Epithelial cell of proximal tubule (primary cell): ENCODE results near the gene AUTS2. TPM values are rescaled to one million over a fixed set of nuclear protein-coding genes. Genes with fewer than 3 reads are reported as not detected.

Source experiments
- DNase-seq: peaks from one replicate; pipeline ENCODE4 v3.0.0-alpha.2; 2011; ENCODE audit warnings: low read depth
- H3K4me3 ChIP-seq: 2 replicates; pipeline ENCODE4 v1.5.1; 2011; ENCODE audit warnings: low read depth, mild to moderate bottlenecking, low read length
- total RNA-seq: library from RNA; depleted of rRNA; stranded (reverse); fragments of >200 nt; gene quantifications from 2 replicates; pipeline ENCODE4 v1.2.3, GENCODE V29; 2015
- TF ChIP-seq, protein P1 (sequence below): conservative IDR thresholded peaks from 2 replicates; pipeline ENCODE4 v1.5.1; 2012; ENCODE audit warnings: low read depth, mild to moderate bottlenecking, low read length

Gene AUTS2
- total RNA-seq, 1 donor from 2014 or later: 10.0 TPM

DNA sequence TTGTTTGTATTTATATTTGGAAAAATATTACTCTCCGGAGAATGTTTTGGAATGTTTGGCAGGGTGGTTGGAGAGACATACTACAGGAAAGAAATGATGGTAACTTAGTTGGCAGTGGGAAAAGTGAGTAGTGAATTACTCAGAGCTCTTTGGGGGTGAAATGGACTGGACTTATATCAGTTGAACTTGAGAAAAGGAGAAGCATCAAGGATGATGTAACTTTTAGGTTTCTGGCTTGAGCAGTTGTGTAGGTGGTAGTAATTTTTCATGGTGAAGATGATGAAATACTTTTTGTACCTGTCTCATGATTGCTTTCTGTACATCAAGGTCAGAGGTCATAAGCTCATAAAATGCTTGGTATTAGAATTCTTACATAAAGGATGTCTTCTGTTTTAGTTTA lies 617.2 kb downstream of the AUTS2 start:
- DNase-seq: no peak
- no peak overlapping the region for H3K4me3 ChIP-seq
- TF ChIP-seq, protein P1, sequence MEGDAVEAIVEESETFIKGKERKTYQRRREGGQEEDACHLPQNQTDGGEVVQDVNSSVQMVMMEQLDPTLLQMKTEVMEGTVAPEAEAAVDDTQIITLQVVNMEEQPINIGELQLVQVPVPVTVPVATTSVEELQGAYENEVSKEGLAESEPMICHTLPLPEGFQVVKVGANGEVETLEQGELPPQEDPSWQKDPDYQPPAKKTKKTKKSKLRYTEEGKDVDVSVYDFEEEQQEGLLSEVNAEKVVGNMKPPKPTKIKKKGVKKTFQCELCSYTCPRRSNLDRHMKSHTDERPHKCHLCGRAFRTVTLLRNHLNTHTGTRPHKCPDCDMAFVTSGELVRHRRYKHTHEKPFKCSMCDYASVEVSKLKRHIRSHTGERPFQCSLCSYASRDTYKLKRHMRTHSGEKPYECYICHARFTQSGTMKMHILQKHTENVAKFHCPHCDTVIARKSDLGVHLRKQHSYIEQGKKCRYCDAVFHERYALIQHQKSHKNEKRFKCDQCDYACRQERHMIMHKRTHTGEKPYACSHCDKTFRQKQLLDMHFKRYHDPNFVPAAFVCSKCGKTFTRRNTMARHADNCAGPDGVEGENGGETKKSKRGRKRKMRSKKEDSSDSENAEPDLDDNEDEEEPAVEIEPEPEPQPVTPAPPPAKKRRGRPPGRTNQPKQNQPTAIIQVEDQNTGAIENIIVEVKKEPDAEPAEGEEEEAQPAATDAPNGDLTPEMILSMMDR: no peak

DNA sequence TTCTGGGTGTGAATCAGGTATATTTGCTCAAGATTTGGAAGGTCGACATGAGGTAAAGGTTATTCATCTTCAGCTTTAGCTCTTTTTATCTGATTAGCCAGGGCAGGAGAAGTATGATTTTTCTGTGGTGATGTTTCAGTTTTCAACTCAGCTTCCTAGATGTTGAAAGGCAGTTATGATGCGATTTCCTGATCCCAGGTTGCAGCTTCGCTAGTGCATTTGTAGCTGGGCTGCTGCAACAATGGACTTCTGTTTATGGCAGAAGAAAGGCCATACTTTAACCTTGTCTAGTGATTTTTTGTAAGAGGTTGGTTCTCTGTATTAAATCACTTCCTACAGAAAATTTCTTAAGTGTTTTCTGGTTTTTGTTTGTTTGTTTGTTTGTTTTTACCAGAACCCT lies 619.3 kb downstream of the AUTS2 start:
- DNase-seq: no peak
- H3K4me3 ChIP-seq: no peak overlapping the region
- TF ChIP-seq, protein P1: no peak

DNA sequence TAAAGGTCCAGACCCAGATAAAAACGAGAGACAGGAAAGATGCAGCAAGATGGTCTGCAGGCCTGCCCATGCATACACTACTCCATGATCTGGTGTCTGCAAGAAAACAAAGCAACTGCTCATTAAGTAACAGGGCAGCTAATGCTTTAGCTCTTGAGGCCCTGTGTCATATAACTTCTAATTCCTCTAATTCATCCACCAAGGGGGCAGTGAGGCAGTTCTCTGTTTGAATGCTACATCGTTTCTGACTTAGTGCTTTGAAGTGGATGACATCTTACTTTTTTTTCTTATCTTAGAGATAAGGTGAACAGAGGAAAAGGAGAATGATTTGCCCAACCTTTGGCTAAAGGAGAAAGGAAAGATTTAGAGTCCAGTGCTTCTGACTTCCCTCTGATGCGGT lies 619.7 kb downstream of the AUTS2 start:
- DNase-seq: no peak
- TF ChIP-seq, protein P1: no peak
- no peak overlapping the region for H3K4me3 ChIP-seq

DNA sequence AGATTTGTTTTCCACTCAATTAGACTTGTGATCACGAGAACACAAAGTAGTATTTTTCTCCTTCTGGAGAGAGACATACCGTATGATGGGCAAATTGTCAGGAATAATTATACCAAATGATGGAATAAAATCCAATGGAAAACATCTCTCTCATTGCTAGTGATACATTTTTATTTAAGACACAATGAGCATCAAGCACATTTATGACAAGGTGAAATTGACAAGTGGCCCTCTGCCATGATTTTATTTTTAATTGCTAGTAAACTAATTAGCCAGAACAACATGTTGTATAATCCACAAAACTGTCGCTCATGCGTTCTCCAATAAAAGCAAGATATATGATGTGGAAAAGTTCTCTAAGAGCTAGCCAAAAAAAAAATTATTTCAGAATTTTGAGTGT lies 620.8 kb downstream of the AUTS2 start:
- no peak for DNase-seq
- H3K4me3 ChIP-seq: no peak overlapping the region
- TF ChIP-seq, protein P1: no peak

DNA sequence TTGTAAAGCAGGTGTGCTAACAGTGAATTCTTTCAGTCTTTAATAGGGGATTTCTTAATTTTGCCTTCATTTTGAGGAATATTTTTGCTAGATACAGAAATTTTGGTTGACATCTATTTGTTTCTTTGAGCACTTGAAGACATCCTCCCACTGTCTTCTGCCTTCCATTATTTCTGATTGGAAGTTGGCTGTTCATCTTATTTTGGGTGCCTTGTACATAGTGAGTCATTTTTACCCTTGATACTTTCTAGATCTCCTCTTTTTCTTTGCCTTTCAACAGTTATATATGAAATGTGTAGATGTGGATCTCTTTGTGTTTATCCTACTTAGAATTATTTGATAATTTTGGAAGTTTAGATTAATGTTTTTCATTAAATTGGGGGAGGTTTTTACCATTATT lies 631.0 kb downstream of the AUTS2 start:
- TF ChIP-seq, protein P1: no peak
- H3K4me3 ChIP-seq: no peak overlapping the region

DNA sequence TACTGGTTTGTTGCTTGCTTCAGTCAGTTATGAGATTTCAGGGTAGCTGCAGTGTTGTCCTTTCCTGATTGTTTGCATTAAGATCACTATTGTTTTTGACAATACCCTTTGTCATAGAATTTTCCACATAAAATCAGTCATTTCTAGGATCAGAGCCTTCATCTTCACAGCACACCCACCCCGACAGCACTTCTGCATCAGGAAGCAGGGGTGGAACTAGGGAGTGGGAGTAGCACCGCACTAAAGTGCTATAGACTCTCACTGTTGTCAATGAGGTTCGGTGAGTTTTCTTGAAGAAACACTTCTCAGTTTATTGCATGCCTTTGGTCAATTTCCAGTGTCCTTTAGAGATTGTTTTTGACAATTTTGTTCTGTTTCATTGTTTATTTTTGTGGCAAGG lies 632.5 kb downstream of the AUTS2 start:
- no peak for DNase-seq
- no peak overlapping the region for H3K4me3 ChIP-seq
- TF ChIP-seq, protein P1: no peak

More for the DNA sequence above, 631.0 kb downstream of the AUTS2 start:
- no peak for DNase-seq

DNA sequence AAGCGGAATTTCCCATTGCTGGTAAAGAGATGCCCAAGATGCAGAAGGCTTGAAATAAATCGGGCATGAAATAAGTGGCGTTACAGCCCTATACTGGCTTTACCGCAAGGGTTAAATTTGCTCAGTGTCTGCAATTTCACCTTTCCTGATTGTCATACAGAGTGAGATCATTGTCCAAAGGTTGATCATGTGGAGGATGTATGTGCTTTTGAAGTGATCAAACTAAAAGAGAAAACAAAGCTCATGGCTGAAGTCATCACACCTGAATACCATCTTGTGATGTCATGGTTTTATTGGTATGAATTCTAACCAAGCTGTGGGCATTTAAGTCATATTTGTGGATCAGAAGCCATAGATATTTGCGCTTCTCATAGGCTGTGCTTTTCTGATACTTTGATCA lies 635.5 kb downstream of the AUTS2 start:
- no peak for DNase-seq
- TF ChIP-seq, protein P1: no peak
- H3K4me3 ChIP-seq: no peak overlapping the region
